SU-DHL-6 (cell line): ENCODE data around the gene MSL3B.

Experiments used
- EZH2phosphoT487 ChIP-seq: fragments of 200-600 bp; sonication (generic), shearing (Covaris generic); conservative IDR thresholded peaks from 2 replicates; pipeline ENCODE4 v1.6.1; 2018; ENCODE audit warnings: mild to moderate bottlenecking, antibody characterized with exemption, low read length, moderate library complexity, mixed read lengths
- TF ChIP-seq, protein P1 (sequence below): fragments of 200-600 bp; sonication (generic); IDR thresholded peaks from one replicate; pipeline ENCODE4 v1.5.1; 2017; ENCODE audit warnings: antibody characterized with exemption, mild to moderate bottlenecking, low read length, moderate library complexity; ENCODE audit not compliant: insufficient read depth, poor library complexity, severe bottlenecking

DNA sequence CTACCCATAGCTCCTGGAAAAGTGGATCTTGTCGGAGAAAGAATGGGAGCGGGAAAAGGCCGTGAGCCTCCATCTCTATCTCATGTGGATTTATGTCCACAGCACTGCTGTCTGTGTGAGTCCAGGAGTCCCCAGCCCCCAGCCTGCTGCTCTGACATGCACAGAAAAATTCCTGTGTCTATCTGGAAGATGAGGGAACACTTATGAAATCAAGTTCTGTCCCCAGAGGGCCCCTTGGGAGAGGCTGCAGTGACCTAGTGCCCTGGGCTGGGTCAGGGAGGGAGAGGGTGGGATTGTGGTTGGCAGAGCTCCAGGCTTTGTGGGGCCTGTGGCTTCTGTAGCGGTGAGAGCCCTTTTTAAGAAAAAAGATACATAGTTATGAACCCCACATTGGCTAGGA is 51.4 kb downstream of the MSL3B start:
- TF ChIP-seq, protein P1, sequence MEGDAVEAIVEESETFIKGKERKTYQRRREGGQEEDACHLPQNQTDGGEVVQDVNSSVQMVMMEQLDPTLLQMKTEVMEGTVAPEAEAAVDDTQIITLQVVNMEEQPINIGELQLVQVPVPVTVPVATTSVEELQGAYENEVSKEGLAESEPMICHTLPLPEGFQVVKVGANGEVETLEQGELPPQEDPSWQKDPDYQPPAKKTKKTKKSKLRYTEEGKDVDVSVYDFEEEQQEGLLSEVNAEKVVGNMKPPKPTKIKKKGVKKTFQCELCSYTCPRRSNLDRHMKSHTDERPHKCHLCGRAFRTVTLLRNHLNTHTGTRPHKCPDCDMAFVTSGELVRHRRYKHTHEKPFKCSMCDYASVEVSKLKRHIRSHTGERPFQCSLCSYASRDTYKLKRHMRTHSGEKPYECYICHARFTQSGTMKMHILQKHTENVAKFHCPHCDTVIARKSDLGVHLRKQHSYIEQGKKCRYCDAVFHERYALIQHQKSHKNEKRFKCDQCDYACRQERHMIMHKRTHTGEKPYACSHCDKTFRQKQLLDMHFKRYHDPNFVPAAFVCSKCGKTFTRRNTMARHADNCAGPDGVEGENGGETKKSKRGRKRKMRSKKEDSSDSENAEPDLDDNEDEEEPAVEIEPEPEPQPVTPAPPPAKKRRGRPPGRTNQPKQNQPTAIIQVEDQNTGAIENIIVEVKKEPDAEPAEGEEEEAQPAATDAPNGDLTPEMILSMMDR = no peak
- no peak for TF ChIP-seq EZH2phosphoT487
